ENCODE data around the gene IL19. TPM values are rescaled to one million over a fixed set of nuclear protein-coding genes. Genes with fewer than 3 reads are reported as not detected.

IL19 gene, protein sequence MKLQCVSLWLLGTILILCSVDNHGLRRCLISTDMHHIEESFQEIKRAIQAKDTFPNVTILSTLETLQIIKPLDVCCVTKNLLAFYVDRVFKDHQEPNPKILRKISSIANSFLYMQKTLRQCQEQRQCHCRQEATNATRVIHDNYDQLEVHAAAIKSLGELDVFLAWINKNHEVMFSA
- total RNA-seq: not detected

- Mint-ChIP-seq H3K4me3 (peak within 1 kb of the TSS; percentile 40), H3K36me3 (ENCODE audit: low read depth) (no peaks in the 10 kb centered on the region), H3K27ac (no peak within 1 kb of the TSS)
Measured at GRCh38 chr1:206770531-206771337, at the start of gene IL19. Gene IL19, plus strand, starts transcription at chr1:206770773. Its CDS starts 65,890 bp downstream, at chr1:206836663.

DNA sequence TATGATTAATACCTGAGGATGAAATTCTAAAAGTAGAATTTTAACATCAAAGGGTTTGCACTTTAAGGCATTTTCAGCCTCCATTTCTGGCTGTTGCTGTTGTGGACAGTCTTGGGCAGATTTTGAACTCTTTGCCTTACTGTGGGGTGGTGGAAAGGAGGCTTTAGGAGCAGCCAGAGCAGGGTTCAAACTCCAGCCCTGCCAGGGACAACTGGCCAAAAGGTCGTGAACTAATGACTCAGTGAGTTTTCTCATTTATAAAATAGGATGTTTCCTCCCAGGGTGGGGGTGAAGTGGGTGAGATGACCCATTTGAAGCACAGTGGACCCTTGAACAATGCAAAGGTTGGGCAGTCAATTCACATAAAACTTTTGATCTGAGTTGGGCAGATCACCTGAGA, 49.1 kb upstream of the IL19 start:
- no peak overlapping the region for H3K4me3 Mint-ChIP-seq
- no peak for ATAC-seq (replicated peaks)
- no peaks in the 10 kb centered on the region for H3K9me3 Mint-ChIP-seq
- H3K36me3 Mint-ChIP-seq (ENCODE audit: low read depth): peaks cover 14% of the 10 kb centered on the region
- H3K27me3 Mint-ChIP-seq: no peaks in the 10 kb centered on the region
- peaks cover 42% of the 10 kb centered on the region for H3K4me1 Mint-ChIP-seq
- H3K27ac Mint-ChIP-seq: peak overlapping the region; percentile 22

More at GRCh38 chr1:206770531-206771337, at the start of gene IL19:
- H3K27me3 Mint-ChIP-seq: peaks cover 10% of the 10 kb centered on the region
- no peaks in the 10 kb centered on the region for H3K9me3 Mint-ChIP-seq
- no peak for ATAC-seq (replicated peaks)
- peaks cover 57% of the 10 kb centered on the region for H3K4me1 Mint-ChIP-seq

GRCh38 chr1:206722751-206723461, 47.7 kb upstream of the IL19 start:
- H3K4me3 Mint-ChIP-seq: no peak overlapping the region
- H3K4me1 Mint-ChIP-seq: peaks cover 35% of the 10 kb centered on the region
- H3K36me3 Mint-ChIP-seq (ENCODE audit: low read depth): peaks cover 6% of the 10 kb centered on the region
- H3K9me3 Mint-ChIP-seq: no peaks in the 10 kb centered on the region
- ATAC-seq (replicated peaks): no peak
- H3K27ac Mint-ChIP-seq: no peak overlapping the region
- no peaks in the 10 kb centered on the region for H3K27me3 Mint-ChIP-seq

GRCh38 chr1:206723462-206723804, 47.1 kb upstream of the IL19 start:
- H3K36me3 Mint-ChIP-seq (ENCODE audit: low read depth): peaks cover 7% of the 10 kb centered on the region
- no peaks in the 10 kb centered on the region for H3K9me3 Mint-ChIP-seq
- H3K27ac Mint-ChIP-seq: no peak overlapping the region
- no peaks in the 10 kb centered on the region for H3K27me3 Mint-ChIP-seq
- peaks cover 35% of the 10 kb centered on the region for H3K4me1 Mint-ChIP-seq
- ATAC-seq (replicated peaks): no peak
- no peak overlapping the region for H3K4me3 Mint-ChIP-seq

- peaks cover 31% of the 10 kb centered on the region for H3K4me1 Mint-ChIP-seq
- H3K9me3 Mint-ChIP-seq: no peaks in the 10 kb centered on the region
- H3K27me3 Mint-ChIP-seq: no peaks in the 10 kb centered on the region
- H3K27ac Mint-ChIP-seq: no peak overlapping the region
- ATAC-seq (replicated peaks): no peak
- no peak overlapping the region for H3K4me3 Mint-ChIP-seq
- peaks cover 8% of the 10 kb centered on the region for H3K36me3 Mint-ChIP-seq (ENCODE audit: low read depth)
Measured at GRCh38 chr1:206723805-206724472, 46.6 kb upstream of the IL19 start.

DNA sequence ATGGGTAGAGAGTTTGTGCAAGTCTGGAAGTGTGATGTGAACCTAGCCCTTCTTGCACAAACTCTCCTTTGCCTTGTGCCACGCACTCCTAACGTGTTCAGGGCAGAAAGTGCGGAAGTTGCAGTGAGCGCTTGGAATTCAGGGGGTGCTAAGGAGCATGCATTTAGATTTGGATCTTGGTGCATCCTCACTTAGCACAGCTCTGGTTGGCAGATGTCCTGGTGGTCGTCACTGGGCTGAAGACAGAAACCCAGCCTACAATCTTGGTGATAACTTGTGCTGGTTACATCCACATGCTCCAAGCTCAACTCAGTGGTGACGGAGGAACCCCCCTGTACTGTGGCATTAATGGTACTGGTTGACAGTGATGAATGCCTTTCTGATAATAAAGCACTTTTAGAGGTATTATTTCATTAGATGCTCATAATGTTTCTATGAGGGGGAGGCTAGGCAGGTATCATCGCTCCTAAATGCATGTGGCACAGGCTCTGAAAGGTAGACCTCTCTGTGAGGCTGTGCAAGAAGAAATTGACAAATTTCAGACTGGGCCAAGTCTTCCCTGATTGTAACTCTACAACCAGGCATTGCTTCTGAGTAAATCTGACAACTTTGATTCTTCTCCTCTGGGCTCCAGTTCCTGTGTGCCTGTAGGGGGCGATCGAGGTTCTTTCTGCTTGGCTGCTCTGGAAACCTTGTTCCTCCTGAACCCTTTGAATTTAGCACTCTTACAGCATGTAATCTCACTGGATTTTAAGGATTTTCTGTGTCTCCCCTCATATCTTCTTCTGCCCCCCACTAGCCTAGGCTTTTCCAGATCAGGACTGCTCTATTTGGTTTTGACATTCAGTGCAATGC, 45.2 kb upstream of the IL19 start:
- peak; percentile 60 for ATAC-seq (replicated peaks)
- peaks cover 20% of the 10 kb centered on the region for H3K4me1 Mint-ChIP-seq

GRCh38 chr1:206727981-206728696, 42.4 kb upstream of the IL19 start:
- H3K4me3 Mint-ChIP-seq: no peak overlapping the region
- no peaks in the 10 kb centered on the region for H3K27me3 Mint-ChIP-seq
- H3K36me3 Mint-ChIP-seq (ENCODE audit: low read depth): peaks cover 49% of the 10 kb centered on the region
- no peak overlapping the region for H3K27ac Mint-ChIP-seq
- H3K9me3 Mint-ChIP-seq: no peaks in the 10 kb centered on the region
- no peak for ATAC-seq (replicated peaks)
- H3K4me1 Mint-ChIP-seq: peaks cover 12% of the 10 kb centered on the region

More for the DNA sequence above, 45.2 kb upstream of the IL19 start:
- no peaks in the 10 kb centered on the region for H3K9me3 Mint-ChIP-seq
- H3K27ac Mint-ChIP-seq: no peak overlapping the region
- H3K4me3 Mint-ChIP-seq: no peak overlapping the region
- H3K36me3 Mint-ChIP-seq (ENCODE audit: low read depth): peaks cover 22% of the 10 kb centered on the region
- no peaks in the 10 kb centered on the region for H3K27me3 Mint-ChIP-seq

- Mint-ChIP-seq H3K36me3 (ENCODE audit: low read depth) (peaks cover 54% of the 10 kb centered on the region), H3K4me1 (peaks cover 12% of the 10 kb centered on the region), H3K27me3 (no peaks in the 10 kb centered on the region), H3K9me3 (no peaks in the 10 kb centered on the region), H3K27ac (no peak overlapping the region), H3K4me3 (no peak overlapping the region)
- no peak for ATAC-seq (replicated peaks)
Measured at GRCh38 chr1:206728697-206728987, 41.9 kb upstream of the IL19 start.

GRCh38 chr1:206729050-206729449, 41.5 kb upstream of the IL19 start:
- Mint-ChIP-seq H3K4me3 (no peak overlapping the region), H3K27ac (no peak overlapping the region), H3K36me3 (ENCODE audit: low read depth) (peaks cover 59% of the 10 kb centered on the region), H3K4me1 (peaks cover 10% of the 10 kb centered on the region), H3K27me3 (no peaks in the 10 kb centered on the region), H3K9me3 (no peaks in the 10 kb centered on the region)
- ATAC-seq (replicated peaks): no peak

DNA sequence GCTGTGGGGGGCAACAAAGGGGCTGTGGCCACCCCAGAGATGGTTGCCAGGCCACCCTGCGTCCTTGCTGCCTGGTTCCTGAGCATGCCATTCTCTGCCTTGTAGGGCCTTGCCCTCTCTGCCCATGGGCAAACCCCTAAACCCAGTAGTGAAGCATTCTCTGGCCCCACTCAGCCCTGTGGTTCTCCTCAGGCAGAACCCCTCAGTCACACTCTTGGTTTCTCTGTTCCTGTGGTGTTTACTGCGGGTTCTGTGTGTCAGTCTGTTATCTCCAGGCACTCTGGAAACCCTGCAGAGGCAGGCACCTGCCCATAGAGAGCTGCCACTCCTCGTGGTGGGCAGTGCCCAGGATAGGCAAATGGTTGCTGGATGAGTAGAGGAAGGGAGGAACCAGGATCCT, 41.1 kb upstream of the IL19 start:
- Mint-ChIP-seq H3K9me3 (no peaks in the 10 kb centered on the region), H3K27ac (peak overlapping the region; percentile 58)
- peak; percentile 22 for ATAC-seq (replicated peaks)

DNA sequence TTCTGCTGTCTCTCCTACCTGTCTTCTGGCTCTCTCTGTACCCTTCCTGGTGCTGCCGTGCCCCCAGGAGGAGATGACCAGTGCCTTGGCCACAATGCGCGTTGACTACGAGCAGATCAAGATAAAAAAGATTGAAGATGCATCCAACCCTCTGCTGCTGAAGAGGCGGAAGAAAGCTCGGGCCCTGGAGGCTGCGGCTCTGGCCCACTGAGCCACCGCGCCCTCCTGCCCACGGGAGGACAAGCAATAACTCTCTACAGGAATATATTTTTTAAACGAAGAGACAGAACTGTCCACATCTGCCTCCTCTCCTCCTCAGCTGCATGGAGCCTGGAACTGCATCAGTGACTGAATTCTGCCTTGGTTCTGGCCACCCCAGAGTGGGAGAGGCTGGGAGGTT, 38.1 kb upstream of the IL19 start:
- Mint-ChIP-seq H3K4me3 (no peak overlapping the region), H3K9me3 (no peaks in the 10 kb centered on the region), H3K27me3 (no peaks in the 10 kb centered on the region), H3K4me1 (peaks cover 23% of the 10 kb centered on the region), H3K36me3 (ENCODE audit: low read depth) (peaks cover 83% of the 10 kb centered on the region), H3K27ac (no peak overlapping the region)
- no peak for ATAC-seq (replicated peaks)

More for the DNA sequence above, 41.1 kb upstream of the IL19 start:
- no peak overlapping the region for H3K4me3 Mint-ChIP-seq
- H3K36me3 Mint-ChIP-seq (ENCODE audit: low read depth): peaks cover 63% of the 10 kb centered on the region
- peaks cover 12% of the 10 kb centered on the region for H3K4me1 Mint-ChIP-seq
- H3K27me3 Mint-ChIP-seq: no peaks in the 10 kb centered on the region

- Mint-ChIP-seq H3K27ac (no peak overlapping the region), H3K36me3 (ENCODE audit: low read depth) (peaks cover 83% of the 10 kb centered on the region), H3K27me3 (no peaks in the 10 kb centered on the region), H3K4me1 (peaks cover 27% of the 10 kb centered on the region), H3K9me3 (no peaks in the 10 kb centered on the region), H3K4me3 (no peak overlapping the region)
- ATAC-seq (replicated peaks): no peak
Measured at GRCh38 chr1:206732992-206733391, 37.6 kb upstream of the IL19 start.

DNA sequence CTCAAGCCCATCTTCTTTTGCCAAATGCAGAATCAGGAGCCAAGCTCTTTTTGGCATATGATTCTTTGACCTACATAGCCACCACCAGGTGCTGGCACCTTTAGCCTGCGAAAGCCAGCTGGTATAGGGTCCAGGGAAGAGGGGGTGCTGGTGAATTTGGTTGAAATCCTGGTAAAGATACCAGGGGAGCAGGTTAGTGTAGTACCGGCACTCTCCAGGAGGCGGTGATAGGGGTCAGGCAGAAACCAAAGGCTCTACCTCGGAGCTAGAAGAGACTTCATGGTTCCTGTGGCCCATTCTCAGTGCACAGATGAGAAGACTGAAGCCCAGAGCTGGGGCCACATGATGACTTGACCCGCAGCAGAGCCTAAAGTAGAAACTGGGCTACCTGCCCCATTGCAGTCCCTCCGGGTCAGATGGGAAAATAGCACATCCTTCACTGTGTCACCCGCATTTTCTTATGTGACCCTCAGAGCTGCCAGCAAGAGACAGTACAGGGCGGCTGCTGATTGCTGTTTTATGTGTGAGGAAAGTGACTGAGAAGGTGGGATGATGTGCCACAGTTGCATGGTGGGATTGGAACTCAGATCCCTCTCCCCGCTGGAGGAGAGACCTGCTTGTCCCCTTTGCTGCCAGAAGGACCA, 36.0 kb upstream of the IL19 start:
- Mint-ChIP-seq H3K9me3 (no peaks in the 10 kb centered on the region), H3K27ac (peak overlapping the region; percentile 41)

More for the DNA sequence above, 36.0 kb upstream of the IL19 start:
- ATAC-seq (replicated peaks): peak; percentile 22
- Mint-ChIP-seq H3K4me1 (peaks cover 42% of the 10 kb centered on the region), H3K27me3 (no peaks in the 10 kb centered on the region), H3K36me3 (ENCODE audit: low read depth) (peaks cover 78% of the 10 kb centered on the region), H3K4me3 (peak overlapping the region; percentile 34)

Data from activated T-helper 17 cell treated with anti-CD3 and anti-CD28 coated beads, Interleukin-2, amount 50 U/mL, for 72 hours (primary cell).